Epithelial cell of proximal tubule (primary cell): ENCODE results near the gene PITRM1. TPM values are rescaled to one million over a fixed set of nuclear protein-coding genes. Genes with fewer than 3 reads are reported as not detected.
"Not testable (repeated sequence)": the region's sequence is repeated elsewhere in the genome, so short reads cannot be mapped to it uniquely, and the experiment has no call there.

Source experiments
- DNase-seq: peaks from one replicate; pipeline ENCODE4 v3.0.0-alpha.2; 2011; ENCODE audit warnings: low read depth
- H3K4me3 ChIP-seq: 2 replicates; pipeline ENCODE4 v1.5.1; 2011; ENCODE audit warnings: low read depth, mild to moderate bottlenecking, low read length
- CTCF ChIP-seq: conservative IDR thresholded peaks from 2 replicates; pipeline ENCODE4 v1.5.1; 2012; ENCODE audit warnings: low read depth, mild to moderate bottlenecking, low read length
- total RNA-seq: library from RNA; depleted of rRNA; stranded (reverse); fragments of >200 nt; gene quantifications from 2 replicates; pipeline ENCODE4 v1.2.3, GENCODE V29; 2015

Gene PITRM1
- total RNA-seq, 1 donor from 2014 or later, result 69.9 TPM

DNA sequence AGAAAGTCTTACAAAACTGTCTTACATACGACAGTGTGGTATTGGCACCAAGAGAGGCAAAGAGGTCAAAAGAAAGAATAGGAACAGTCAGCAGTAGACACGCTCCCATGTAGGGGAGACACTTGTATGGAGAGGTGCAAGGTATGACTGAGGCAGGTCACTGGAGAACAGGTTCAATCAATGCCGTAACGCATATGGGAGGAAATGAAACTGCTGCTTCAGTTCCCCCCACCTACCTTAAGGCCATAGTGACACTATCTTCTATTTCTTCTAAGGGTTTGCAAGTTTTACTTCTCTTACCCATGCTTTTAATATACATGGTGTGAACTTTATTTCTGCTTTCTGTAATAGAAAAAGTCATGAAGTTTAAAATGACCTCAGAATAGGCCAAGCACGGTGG, 5.5 kb upstream of the PITRM1 start:
- DNase-seq, result no peak
- H3K4me3 ChIP-seq, result no peak overlapping the region
- TF ChIP-seq CTCF, result no peak

DNA sequence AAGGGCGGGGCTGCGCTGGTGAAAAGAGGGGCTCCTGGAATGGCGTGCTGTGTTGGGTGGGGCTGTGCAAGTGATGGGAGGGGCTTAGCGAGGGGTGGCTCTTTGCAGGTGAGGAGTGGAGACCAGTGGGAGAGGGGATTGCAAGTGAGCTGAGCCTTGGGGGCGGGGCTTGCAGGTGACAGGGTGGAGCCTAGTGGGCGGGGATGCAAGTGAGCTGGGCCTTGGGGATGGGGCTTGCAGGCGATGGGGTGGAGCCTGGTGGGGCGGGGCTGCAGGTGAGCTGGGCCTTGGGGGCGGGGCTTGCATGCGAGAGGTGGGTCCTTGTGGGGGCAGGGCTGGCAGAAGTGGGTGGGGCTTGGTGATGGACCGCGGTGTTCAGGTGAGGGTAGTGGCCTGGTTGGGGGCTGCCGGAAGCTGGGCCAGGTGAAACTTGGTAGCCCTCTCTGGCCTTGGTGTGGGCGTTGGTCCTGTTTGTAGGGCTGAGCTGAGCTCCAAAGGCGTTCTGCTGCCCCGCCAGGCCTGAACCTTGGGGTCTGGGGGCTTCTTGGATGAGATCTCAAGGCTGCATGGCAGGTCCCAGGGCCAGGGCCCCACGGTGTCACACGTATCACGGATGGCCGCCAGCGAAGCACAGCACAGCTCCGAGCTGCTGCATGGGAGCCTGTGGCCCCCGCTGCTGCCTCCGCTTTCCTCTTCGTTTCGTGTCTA, 743 bp upstream of the PITRM1 start:
- peak overlapping the region; percentile 56 for H3K4me3 ChIP-seq
- DNase-seq, result no peak
- no peak for TF ChIP-seq CTCF

- no peak for TF ChIP-seq CTCF
- peak overlapping the region; percentile 99 for H3K4me3 ChIP-seq
- DNase-seq, result peak; percentile 33
These were observed 519 bp downstream of the PITRM1 start for GRCh38 chr10:3172081-3172445.

DNA sequence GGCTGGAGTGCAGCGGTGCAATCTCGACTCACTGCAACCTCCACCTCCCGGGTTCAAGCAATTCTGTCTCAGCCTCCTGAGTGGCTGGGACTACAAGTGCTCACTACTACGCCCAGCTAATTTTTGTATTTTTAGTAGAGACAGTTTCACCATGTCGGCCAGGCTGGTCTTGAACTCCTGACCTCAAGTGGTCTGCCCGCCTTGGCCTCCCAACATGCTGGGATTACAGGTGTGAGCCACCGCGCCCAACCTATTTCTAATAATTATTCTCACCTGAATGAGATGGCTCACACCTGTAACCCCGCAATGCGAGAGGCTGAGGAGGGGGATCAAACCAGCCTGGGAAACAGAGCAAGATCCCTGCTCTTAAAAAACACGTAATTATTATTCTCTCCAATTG, 1.1 kb downstream of the PITRM1 start:
- DNase-seq, result not testable (repeated sequence)

GRCh38 chr10:3169673-3170072, 2.9 kb downstream of the PITRM1 start:
- DNase-seq, result no peak
- TF ChIP-seq CTCF, result no peak
- H3K4me3 ChIP-seq, result no peak overlapping the region

More for the DNA sequence above, 1.1 kb downstream of the PITRM1 start:
- peak overlapping the region; percentile 99 for H3K4me3 ChIP-seq

DNA sequence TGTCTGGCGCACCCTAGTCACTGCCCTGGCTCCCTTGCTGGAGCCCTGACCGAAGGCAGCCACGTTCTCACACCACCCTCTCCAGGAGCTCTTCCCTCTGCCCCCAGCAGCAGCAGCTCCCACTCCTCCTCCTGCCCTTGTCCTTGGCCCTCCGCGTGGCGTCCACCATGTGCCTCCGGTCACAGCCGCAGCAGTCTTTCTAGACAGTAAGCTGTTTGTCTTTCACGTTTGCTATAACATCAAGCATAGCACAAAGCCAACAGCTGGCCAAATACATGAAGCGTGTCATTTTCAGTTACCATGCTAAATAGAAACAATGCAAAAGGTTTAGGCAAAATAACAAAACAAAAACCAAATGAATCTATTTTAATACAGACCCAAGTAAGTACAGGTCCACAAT, 3.3 kb downstream of the PITRM1 start:
- no peak for TF ChIP-seq CTCF
- no peak for DNase-seq

GRCh38 chr10:3167611-3168330, 4.8 kb downstream of the PITRM1 start:
- no peak for DNase-seq
- H3K4me3 ChIP-seq, result no peak overlapping the region
- TF ChIP-seq CTCF, result no peak

More for the DNA sequence above, 3.3 kb downstream of the PITRM1 start:
- no peak overlapping the region for H3K4me3 ChIP-seq
